HS-5 (cell line): ENCODE measurements around the gene DUOX1.
A peak's percentile ranks its signal among the peaks of the same experiment; 100 is the strongest.
"Not testable (repeated sequence)": the region's sequence is repeated elsewhere in the genome, so short reads cannot be mapped to it uniquely, and the experiment has no call there.

ENCODE experiments used
- DNase-seq: peaks from one replicate; pipeline ENCODE4 v3.0.0-alpha.2; 2012; ENCODE audit warnings: low read depth

The DUOX1 gene

DNA sequence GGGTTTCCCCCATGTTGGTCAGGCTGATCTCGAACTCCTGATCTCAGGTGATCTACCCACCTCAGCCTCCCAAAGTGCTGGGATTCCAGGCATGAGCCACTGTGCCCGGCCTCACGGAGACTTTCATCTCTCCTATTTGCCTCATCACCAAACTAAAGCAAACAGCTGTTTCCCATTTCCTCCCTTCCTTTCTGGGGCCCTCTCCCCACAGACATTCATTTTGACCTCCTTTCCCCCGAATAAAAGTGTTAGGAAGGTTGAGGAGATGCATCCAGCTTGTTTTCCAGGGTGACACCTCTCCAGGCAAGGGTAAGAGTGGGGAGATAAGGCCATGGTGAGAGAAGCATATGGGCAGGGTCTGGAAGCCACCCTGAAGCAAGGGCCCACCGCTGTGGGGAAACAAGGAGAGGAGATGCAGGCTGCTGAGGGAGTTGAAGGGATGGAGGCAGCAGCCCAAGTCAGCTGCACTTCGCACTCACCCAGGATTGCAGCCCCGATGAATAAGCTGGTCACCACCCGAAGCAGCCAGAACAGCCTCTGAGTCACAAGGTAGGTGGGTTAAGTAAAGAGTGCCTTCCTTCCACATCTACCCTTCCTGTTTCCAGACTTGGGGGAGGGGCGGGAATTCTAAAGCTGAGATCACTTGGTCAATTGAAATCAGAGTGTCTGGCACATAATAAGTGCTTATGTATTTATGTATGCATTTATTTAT lies 7.9 kb upstream of the DUOX1 start:
- peak; percentile 78 for DNase-seq

GRCh38 chr15:45122719-45123118 lies 7.1 kb upstream of the DUOX1 start:
- DNase-seq: no peak

- no peak for DNase-seq
These were observed 6.4 kb upstream of the DUOX1 start for GRCh38 chr15:45123397-45123796.

GRCh38 chr15:45126535-45127158 lies 3.1 kb upstream of the DUOX1 start:
- DNase-seq: no peak

DNA sequence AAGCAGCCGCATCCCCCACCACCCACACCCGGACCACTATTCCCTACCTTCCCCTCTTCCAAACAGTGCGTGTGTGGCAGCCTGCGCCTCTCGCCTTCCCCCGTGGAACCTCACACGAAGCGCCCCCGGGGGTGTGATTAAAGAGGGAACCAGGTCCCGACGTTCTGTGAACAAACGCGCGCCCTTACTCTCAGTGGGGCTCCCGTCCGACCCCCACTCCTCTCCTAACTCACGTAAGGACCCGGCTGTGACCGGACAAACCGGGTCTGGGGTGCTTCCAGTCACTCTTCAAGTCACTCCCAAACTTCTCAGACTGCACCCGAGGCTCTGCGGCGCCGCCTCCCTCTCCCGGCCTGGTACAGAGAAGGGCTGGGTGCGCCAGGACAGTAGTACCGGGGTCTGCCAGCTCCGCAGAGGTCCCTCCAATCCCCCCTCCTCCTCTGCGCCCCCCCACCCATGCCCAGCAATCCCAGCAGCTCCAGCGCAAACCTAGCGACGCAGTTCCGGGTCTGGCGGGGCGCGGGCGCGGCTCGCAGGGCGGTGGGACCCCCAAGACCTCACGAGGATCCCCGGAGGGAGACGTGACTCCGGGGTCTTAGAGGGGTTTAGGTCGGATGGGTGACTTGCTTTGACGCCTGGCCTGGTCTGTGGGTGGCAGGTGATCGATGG lies 689 bp upstream of the DUOX1 start:
- DNase-seq: no peak

DNA sequence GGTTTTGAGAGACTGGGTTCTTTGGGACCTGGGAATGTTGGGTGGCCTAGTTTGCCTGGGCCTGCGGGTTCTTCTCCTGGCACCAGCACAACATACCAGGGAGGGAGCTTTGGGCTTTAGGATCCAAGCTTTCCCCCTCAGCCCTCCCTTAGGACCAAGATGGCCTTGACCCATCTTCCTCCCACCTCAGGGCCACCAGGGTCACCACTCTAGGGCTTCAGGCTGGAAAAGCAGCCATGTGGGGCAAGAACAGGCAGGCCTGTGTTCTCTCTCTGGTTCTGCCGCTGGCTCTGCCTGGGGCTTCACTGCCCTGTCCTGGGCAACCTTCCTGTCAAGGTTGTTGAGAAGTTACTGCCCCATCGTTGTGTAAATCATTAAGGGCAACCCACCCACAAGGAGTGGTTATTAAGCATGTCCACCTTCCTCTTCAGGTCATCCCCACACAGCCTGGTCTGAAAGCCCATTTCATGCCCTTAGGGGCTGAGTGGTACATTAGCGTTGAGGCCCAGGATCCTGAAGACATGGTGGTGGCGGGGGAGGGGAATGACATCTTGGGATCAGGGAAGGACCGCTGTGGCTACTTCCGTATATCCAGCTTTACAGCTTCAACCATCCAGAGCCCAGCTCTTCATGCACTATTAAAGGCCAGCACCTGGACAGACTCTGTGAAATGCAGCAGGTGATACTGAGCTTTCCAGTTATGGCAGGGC lies 652 bp downstream of the DUOX1 start:
- DNase-seq: no peak

- DNase-seq: no peak
These were observed 1.7 kb downstream of the DUOX1 start for GRCh38 chr15:45131510-45131909.

- DNase-seq: no peak
These were observed 3.2 kb downstream of the DUOX1 start for GRCh38 chr15:45132844-45133560.

- no peak for DNase-seq
These were observed 3.7 kb downstream of the DUOX1 start for GRCh38 chr15:45133561-45133920.

DNA sequence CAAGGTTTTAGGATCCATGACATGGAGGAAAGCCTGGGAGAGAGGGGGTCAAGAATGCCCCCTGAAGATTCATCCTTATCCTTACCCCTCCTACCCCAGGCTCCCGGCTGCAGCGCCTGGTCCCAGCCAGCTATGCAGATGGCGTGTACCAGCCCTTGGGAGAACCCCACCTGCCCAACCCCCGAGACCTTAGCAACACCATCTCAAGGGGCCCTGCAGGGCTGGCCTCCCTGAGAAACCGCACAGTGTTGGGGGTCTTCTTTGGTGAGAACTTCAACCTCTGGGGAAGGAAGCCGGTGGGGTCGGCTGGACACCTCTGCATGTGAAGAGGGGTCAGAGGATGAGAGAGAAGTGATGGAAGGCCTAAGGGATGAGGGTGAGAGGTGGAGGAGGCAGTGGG lies 4.3 kb downstream of the DUOX1 start:
- no peak for DNase-seq

DNA sequence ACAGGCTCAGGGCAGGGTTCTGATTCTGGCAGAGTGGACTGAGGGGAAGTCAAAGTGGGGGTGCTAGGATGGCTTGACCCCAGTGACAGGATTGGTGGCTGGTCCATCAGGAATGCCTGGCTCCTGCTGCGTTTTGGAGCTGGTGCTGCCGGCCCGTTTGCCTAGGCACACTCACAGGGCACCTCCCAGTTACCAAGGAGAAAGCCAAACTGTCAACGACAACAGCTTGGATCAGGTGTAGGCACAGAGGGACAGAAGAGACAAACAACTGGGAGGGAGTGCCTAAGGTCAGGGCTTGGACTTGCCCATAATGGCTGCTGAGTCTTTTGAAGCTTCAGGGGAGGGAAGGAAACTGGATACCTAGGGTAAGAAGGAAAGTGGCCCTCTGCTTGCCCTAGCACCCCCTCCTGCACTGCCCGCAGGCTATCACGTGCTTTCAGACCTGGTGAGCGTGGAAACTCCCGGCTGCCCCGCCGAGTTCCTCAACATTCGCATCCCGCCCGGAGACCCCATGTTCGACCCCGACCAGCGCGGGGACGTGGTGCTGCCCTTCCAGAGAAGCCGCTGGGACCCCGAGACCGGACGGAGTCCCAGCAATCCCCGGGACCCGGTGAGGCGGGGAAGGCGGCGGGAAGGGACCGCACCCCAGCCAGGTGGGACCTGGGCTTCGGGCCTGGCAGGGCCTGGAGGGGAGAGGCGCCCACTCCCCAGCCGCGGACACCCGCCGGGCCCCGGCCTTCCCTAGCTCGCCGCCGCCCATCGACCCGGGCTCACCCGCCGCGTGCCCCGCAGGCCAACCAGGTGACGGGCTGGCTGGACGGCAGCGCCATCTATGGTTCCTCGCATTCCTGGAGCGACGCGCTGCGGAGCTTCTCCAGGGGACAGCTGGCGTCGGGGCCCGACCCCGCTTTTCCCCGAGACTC lies 5.1 kb downstream of the DUOX1 start:
- no peak for DNase-seq

DNA sequence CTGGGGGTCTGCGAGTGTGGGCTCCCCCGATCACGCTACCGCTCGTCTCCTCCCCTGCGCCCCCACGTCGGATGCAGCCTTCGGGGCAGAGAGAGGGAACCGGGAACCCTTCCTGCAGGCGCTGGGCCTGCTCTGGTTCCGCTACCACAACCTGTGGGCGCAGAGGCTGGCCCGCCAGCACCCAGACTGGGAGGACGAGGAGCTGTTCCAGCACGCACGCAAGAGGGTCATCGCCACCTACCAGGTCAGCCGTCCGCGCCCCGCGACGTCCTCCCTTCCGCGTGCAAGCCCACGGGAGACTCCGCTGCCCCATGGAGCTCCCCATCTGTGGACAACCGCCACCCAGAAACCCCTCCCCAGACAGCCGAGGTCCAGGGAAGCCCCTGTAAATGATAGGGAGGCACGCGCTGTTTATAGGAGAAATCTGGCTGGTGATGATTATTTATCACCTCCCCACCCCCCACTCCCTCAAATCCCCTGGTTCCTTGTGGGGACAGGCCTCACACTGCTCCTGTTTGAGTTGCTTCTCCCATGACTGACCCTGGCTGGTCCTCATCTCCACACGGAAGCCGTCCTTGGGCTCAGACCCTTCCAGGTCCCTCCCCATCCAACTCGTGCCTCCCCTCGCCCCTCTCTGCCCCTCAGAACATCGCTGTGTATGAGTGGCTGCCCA lies 6.0 kb downstream of the DUOX1 start:
- DNase-seq: not testable (repeated sequence)

DNA sequence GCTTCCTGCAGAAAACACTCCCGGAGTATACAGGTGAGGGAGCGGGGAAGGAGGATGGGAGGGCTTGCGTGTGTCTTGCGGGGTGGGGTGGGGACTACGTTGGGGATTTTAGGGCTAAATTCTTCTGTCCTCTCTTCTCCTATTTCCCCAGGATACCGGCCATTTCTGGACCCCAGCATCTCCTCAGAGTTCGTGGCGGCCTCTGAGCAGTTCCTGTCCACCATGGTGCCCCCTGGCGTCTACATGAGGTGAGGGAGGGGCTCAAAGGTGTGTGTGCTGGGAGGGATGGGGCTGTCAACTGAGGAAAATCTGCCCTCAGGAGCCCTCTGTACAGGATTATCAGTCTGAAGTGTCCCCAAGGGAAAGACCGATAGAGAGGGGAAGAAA lies 6.6 kb downstream of the DUOX1 start:
- DNase-seq: no peak

- no peak for DNase-seq
These were observed 7.9 kb downstream of the DUOX1 start for GRCh38 chr15:45137703-45138102.

DNA sequence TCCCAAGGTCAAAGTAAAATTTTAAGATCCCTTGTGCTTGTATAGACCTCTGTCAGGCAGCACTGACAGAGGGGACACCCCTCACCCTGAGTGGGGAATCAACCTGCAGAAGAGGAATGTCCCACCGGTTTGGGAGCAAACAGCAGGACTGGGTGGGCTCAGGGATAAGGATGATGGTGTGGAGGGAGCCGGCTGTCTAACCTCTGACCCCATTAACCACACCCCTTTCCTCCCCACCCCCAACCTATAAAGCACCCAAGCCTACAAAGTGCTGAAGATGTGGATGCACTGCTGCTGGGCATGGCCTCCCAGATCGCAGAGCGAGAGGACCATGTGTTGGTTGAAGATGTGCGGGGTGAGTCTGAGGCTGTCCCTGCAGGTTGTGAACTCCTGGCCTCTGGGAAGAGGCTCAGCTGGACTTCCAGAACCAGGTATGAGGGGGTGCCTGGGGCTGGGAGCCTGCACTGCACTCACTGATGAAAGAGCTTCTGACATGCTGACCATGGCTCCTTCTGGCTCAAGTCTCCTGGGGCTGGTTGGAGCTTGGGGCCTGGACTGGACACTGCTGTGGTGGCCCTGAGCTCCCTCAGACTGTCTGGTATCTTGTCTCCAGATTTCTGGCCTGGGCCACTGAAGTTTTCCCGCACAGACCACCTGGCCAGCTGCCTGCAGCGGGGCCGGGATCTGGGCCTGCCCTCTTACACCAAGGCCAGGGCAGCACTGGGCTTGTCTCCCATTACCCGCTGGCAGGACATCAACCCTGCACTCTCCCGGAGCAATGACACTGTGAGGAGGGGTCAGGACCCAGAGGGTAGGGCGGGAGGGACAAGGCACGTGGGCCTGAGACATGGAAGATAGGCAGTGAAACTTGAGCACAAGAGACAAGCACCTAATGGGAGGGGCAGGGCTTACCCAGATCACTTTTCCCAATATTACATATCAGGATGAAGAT lies 9.3 kb downstream of the DUOX1 start:
- no peak for DNase-seq

DNA sequence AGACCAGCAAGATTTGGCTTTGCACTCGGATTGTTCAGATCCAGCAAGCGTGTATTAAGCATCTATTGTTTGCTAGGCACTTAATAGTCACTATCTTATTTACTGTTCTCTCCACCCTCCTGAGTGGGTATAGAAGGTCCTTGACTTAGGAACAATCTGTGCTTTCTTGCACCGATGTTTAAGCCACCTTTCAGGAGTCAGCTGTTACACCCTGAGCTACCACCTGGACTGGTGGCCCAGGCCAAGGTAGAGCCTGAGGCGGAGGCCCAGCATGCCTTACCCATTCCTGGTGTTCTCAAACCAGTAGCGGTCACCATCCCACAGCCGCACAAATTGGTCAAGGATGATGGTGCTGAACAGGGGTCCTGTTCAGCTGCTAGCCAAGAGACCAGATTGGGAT lies 10.0 kb downstream of the DUOX1 start:
- no peak for DNase-seq

- DNase-seq: no peak
These were observed 10.9 kb downstream of the DUOX1 start for GRCh38 chr15:45140557-45141250.

DNA sequence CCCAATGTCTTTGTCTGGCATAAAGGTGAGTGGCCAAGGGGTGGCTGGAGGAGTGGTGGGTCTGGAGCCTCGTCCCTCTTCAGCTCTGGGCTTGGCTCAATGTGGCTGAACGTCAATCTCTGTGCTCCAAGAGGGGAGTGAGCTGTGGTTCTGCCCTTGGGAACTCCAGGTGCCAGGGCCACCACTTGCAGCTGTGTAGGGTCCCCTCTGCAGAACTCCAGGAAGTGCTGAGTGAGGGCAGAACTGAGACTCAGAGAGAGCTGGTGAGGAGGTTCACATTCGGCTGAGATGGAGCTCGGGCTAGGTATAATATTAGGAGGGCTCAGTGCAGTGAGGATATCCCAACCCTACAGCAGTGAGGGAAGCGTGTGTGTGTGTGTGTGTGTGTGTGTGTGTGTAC lies 11.6 kb downstream of the DUOX1 start:
- DNase-seq: no peak

DNA sequence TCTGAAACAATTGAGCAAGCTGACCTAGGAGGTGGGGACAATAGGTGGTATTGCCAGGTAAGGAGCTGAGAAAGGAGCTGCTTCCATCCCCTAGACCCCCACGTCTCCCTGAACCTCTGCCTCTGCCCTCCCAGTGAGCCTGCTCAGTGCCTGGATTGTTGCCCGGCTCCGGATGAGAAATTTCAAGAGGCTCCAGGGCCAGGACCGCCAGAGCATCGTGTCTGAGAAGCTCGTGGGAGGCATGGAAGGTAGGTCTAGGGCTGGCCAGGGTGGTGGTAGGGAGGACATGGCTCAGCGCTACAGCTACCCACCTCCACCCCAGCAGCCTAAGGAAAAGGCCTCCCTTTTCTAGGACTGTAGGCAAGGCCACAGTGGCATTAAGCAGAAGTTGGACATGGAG lies 13.3 kb downstream of the DUOX1 start:
- DNase-seq: no peak
